WTC11 (cell line): ENCODE measurements around the gene LAMA3. TPM values are rescaled to one million over a fixed set of nuclear protein-coding genes. Genes with fewer than 3 reads are reported as not detected.

Experiments used
- ATAC-seq: fragments of 200-7000 bp; cut with Tn5 transposase; 2 replicates; pipeline ENCODE4 v1.10.0; 2021; ENCODE audit warnings: mild to moderate bottlenecking, moderate library complexity
- CTCF ChIA-PET: fragments of 300-600 bp; sonication (Branson Sonifier 250); formaldehyde crosslinking; loops from one replicate; lab custom pipeline; 2021; ENCODE audit warnings: antibody characterized with exemption; lab: Charles Lee
- POLR2A ChIA-PET: fragments of 350-600 bp; sonication (Branson Sonifier 250); formaldehyde crosslinking; loops from one replicate; lab custom pipeline; 2021; ENCODE audit warnings: antibody characterized with exemption; lab: Charles Lee
- DNase-seq: peaks from one replicate; pipeline ENCODE4 v3.0.0; 2021; ENCODE audit warnings: low spot score
- H3K27ac Mint-ChIP-seq: 2 replicates; pipeline ENCODE4 v1.8.0; 2021; ENCODE audit warnings: mixed read lengths
- H3K27me3 Mint-ChIP-seq: 2 replicates; pipeline ENCODE4 v1.8.0; 2021; ENCODE audit warnings: low read depth, mild to moderate bottlenecking, moderate library complexity, mixed read lengths
- H3K36me3 Mint-ChIP-seq: 2 replicates; pipeline ENCODE4 v1.8.0; 2021; ENCODE audit warnings: mixed read lengths
- H3K4me1 Mint-ChIP-seq: 2 replicates; pipeline ENCODE4 v1.8.0; 2022; ENCODE audit warnings: mixed read lengths
- H3K4me3 Mint-ChIP-seq: 2 replicates; pipeline ENCODE4 v1.8.0; 2021; ENCODE audit warnings: mild to moderate bottlenecking, moderate library complexity, mixed read lengths
- H3K9me3 Mint-ChIP-seq: 2 replicates; pipeline ENCODE4 v1.8.0; 2021; ENCODE audit warnings: mixed read lengths
- E2F1 ChIP-seq: sonication (generic); formaldehyde crosslinking; IDR thresholded peaks from 2 replicates; pipeline ENCODE4 v1.8.0; 2022; ENCODE audit warnings: mild to moderate bottlenecking, missing genetic modification reagents
- ERG ChIP-seq: fragments of 250-450 bp; sonication (Bioruptor Pico); IDR thresholded peaks from 2 replicates; pipeline ENCODE4 v1.8.0; 2021; ENCODE audit warnings: mild to moderate bottlenecking
- ESRRA ChIP-seq: sonication (generic); formaldehyde crosslinking; IDR thresholded peaks from 2 replicates; pipeline ENCODE4 v1.8.1; 2022; ENCODE audit warnings: mild to moderate bottlenecking, missing genetic modification reagents, borderline replicate concordance
- ETV6 ChIP-seq: sonication (generic); formaldehyde crosslinking; IDR thresholded peaks from 2 replicates; pipeline ENCODE4 v1.8.1; 2022; ENCODE audit warnings: mild to moderate bottlenecking, missing genetic modification reagents
- FOXP1 ChIP-seq: sonication (generic); formaldehyde crosslinking; IDR thresholded peaks from 2 replicates; pipeline ENCODE4 v1.8.0; 2022; ENCODE audit warnings: missing genetic modification reagents, mild to moderate bottlenecking, moderate library complexity, borderline replicate concordance
- GTF2I ChIP-seq: fragments of 250-450 bp; sonication (Bioruptor Pico); conservative IDR thresholded peaks from 2 replicates; pipeline ENCODE4 v1.4.0; 2021; ENCODE audit warnings: mild to moderate bottlenecking
- HMGA2 ChIP-seq: fragments of 250-450 bp; sonication (Bioruptor Pico); IDR thresholded peaks from 2 replicates; pipeline ENCODE4 v1.4.0; 2021; ENCODE audit warnings: mild to moderate bottlenecking, moderate library complexity
- KAT7 ChIP-seq: sonication (generic); formaldehyde crosslinking; IDR thresholded peaks from 2 replicates; pipeline ENCODE4 v1.8.1; 2023; ENCODE audit warnings: missing genetic modification reagents, mild to moderate bottlenecking, borderline replicate concordance
- NR1H2 ChIP-seq: sonication (generic); formaldehyde crosslinking; IDR thresholded peaks from 2 replicates; pipeline ENCODE4 v1.9.0; 2021; ENCODE audit warnings: mild to moderate bottlenecking, moderate library complexity, missing genetic modification reagents
- OVOL2 ChIP-seq: fragments of 250-450 bp; sonication (Bioruptor Pico); IDR thresholded peaks from 2 replicates; pipeline ENCODE4 v1.9.0; 2021; ENCODE audit warnings: mild to moderate bottlenecking, borderline replicate concordance
- PRDM15 ChIP-seq: sonication (generic); formaldehyde crosslinking; IDR thresholded peaks from 2 replicates; pipeline ENCODE4 v1.8.0; 2022; ENCODE audit warnings: missing genetic modification reagents
- total RNA-seq: library from RNA; stranded (reverse); gene quantifications from 3 replicates; pipeline ENCODE4 v1.2.3, GENCODE V29; 2021
- TF ChIP-seq, protein P1 (sequence below): fragments of 250-450 bp; sonication (Bioruptor Pico); IDR thresholded peaks from 2 replicates; pipeline ENCODE4 v1.9.0; 2021; ENCODE audit warnings: mild to moderate bottlenecking
- TF ChIP-seq, protein P2 (sequence below): sonication (generic); formaldehyde crosslinking; IDR thresholded peaks from 2 replicates; pipeline ENCODE4 v1.8.1; 2022; ENCODE audit warnings: low read depth, missing genetic modification reagents, borderline replicate concordance

The LAMA3 gene
- total RNA-seq, 1 experiment from 2014 or later: 0.83 TPM

GRCh38 chr18:23683671-23684070 lies 5.6 kb upstream of the LAMA3 start:
- Mint-ChIP-seq H3K27ac (no peak overlapping the region), H3K4me3 (no peak overlapping the region)
- ChIA-PET CTCF (no interaction called here), POLR2A (no interaction called here)
- TF ChIP-seq HMGA2 (CRISPR knock-in tag) (no peak), PRDM15 (CRISPR knock-in tag) (no peak), E2F1 (no peak), ETV6 (CRISPR knock-in tag) (no peak), KAT7 (CRISPR knock-in tag) (no peak), ESRRA (CRISPR knock-in tag) (no peak), FOXP1 (no peak), GTF2I (CRISPR knock-in tag) (no peak), ERG (no peak)
- TF ChIP-seq, protein P1, sequence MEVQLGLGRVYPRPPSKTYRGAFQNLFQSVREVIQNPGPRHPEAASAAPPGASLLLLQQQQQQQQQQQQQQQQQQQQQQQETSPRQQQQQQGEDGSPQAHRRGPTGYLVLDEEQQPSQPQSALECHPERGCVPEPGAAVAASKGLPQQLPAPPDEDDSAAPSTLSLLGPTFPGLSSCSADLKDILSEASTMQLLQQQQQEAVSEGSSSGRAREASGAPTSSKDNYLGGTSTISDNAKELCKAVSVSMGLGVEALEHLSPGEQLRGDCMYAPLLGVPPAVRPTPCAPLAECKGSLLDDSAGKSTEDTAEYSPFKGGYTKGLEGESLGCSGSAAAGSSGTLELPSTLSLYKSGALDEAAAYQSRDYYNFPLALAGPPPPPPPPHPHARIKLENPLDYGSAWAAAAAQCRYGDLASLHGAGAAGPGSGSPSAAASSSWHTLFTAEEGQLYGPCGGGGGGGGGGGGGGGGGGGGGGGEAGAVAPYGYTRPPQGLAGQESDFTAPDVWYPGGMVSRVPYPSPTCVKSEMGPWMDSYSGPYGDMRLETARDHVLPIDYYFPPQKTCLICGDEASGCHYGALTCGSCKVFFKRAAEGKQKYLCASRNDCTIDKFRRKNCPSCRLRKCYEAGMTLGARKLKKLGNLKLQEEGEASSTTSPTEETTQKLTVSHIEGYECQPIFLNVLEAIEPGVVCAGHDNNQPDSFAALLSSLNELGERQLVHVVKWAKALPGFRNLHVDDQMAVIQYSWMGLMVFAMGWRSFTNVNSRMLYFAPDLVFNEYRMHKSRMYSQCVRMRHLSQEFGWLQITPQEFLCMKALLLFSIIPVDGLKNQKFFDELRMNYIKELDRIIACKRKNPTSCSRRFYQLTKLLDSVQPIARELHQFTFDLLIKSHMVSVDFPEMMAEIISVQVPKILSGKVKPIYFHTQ (CRISPR knock-in tag): no peak
- TF ChIP-seq, protein P2, sequence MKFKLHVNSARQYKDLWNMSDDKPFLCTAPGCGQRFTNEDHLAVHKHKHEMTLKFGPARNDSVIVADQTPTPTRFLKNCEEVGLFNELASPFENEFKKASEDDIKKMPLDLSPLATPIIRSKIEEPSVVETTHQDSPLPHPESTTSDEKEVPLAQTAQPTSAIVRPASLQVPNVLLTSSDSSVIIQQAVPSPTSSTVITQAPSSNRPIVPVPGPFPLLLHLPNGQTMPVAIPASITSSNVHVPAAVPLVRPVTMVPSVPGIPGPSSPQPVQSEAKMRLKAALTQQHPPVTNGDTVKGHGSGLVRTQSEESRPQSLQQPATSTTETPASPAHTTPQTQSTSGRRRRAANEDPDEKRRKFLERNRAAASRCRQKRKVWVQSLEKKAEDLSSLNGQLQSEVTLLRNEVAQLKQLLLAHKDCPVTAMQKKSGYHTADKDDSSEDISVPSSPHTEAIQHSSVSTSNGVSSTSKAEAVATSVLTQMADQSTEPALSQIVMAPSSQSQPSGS (CRISPR knock-in tag): no peak
- TF ChIP-seq, all 79 proteins: peak for 0
- no peaks in the 10 kb centered on the region for H3K36me3 Mint-ChIP-seq
- H3K27me3 Mint-ChIP-seq: peaks cover 43% of the 10 kb centered on the region
- H3K9me3 Mint-ChIP-seq: peaks cover 21% of the 10 kb centered on the region
- no peak for DNase-seq
- no peak for ATAC-seq
- H3K4me1 Mint-ChIP-seq: peaks cover 7% of the 10 kb centered on the region

- POLR2A ChIA-PET: no interaction called here
- TF ChIP-seq OVOL2 (no peak), NR1H2 (no peak)
- ATAC-seq: no peak
- Mint-ChIP-seq H3K27me3 (peaks cover 48% of the 10 kb centered on the region), H3K4me3 (no peak overlapping the region), H3K27ac (no peak overlapping the region), H3K4me1 (peaks cover 11% of the 10 kb centered on the region), H3K36me3 (no peaks in the 10 kb centered on the region), H3K9me3 (peaks cover 13% of the 10 kb centered on the region)
- CTCF ChIA-PET: interaction anchor here (1.5 kb wide), 1 partner anchor 43 kb away, joined by 3 read pairs; no protein-coding TSS in a partner anchor
- no peak for DNase-seq
These were observed 4.6 kb upstream of the LAMA3 start for GRCh38 chr18:23684515-23685197.
